ENCODE data around the gene NOS3. TPM values are rescaled to one million over a fixed set of nuclear protein-coding genes. Genes with fewer than 3 reads are reported as not detected.

Gene NOS3
- total RNA-seq (ENCODE audit: low replicate concordance), result 0.21 and 1.7 TPM in 2 replicates
- long read RNA-seq, result 0 reads

DNA sequence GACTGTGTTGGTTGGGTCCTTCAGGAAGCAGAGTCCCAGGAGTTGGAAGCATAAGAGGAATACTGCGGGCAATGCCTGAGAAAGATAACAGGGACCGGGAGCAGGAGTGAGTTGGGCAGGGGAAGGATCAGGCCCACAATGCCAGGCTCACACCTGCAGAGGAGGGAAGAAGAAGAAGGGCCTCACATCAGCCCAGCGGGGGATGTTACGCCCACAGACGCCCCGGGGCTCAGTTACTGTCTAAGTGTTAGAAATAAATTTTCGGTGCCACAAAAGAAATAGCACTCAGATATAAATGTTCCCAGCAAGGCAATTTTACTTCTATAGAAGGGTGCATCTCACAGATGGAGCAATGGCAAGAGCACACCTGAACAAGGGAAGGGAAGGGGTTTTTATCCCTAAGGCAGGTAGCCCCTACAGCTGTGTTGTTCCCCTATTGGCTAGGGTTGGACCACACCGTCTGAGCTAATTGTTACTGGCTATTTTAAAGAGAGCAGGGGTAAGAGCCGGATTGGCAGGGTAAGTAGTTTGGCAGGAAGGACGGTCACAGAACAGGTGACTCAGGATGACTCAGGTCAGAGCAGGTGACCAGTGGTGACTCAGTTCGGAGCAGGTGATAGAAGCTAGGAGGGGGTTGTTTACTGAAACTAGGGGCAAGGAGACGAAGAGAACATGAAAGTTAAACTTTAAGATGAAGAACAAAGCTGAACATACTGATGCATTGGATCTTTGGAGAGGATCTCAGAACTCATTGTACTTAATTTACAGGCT, at the start of gene NOS3:
Gene NOS3, plus strand, starts transcription at position 602 of the 771 bp plus-strand sequence. CDS start 2,787 bp downstream, outside the sequence.
- DNase-seq (ENCODE audit: extremely low spot score, unreplicated experiment), result no peak
- no peak within 1 kb of the TSS for H3K27ac Mint-ChIP-seq
- peaks cover 27% of the 10 kb centered on the region for H3K27me3 Mint-ChIP-seq

DNA sequence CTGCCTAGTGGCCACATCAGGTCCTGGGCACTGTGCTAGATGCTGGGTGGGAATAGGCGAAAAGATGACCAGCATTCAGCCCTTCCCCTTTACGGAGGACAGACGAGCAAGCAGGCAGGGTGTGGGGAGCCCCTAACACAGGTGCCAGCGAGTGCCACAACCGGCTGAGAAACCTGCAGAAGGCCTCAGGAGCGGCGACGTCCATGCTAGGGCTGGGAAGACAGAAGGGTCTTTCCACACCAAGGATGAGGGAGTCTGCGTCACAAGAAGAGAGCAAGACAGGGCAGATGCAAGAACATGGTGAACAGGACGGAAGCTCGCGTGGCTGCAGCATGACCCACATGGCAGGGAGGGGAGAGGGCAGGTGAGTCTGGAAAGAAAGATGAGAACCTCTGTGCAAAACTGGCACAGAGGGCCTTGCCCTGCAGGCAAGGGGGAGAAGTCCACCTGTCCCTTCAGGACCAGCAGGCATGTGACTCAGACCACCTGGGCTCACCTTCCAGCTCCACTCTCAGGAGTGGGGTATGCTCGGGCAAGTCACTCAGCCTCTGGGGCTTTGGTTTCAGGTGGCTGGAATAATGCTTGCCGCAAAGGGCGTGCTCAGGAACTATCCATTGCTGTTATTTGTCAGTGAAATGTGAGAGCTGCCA, 49.3 kb upstream of the NOS3 start:
- no peak overlapping the region for H3K27ac Mint-ChIP-seq
- H3K36me3 Mint-ChIP-seq, result no peaks in the 10 kb centered on the region
- no peak overlapping the region for H3K4me3 Mint-ChIP-seq
- peaks cover 8% of the 10 kb centered on the region for H3K27me3 Mint-ChIP-seq
- TF ChIP-seq, protein P1, sequence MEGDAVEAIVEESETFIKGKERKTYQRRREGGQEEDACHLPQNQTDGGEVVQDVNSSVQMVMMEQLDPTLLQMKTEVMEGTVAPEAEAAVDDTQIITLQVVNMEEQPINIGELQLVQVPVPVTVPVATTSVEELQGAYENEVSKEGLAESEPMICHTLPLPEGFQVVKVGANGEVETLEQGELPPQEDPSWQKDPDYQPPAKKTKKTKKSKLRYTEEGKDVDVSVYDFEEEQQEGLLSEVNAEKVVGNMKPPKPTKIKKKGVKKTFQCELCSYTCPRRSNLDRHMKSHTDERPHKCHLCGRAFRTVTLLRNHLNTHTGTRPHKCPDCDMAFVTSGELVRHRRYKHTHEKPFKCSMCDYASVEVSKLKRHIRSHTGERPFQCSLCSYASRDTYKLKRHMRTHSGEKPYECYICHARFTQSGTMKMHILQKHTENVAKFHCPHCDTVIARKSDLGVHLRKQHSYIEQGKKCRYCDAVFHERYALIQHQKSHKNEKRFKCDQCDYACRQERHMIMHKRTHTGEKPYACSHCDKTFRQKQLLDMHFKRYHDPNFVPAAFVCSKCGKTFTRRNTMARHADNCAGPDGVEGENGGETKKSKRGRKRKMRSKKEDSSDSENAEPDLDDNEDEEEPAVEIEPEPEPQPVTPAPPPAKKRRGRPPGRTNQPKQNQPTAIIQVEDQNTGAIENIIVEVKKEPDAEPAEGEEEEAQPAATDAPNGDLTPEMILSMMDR (conservative IDR thresholded peaks at IDR 0.05), result no peak
- DNase-seq (ENCODE audit: extremely low spot score, unreplicated experiment), result peak; percentile 58
- H3K4me1 Mint-ChIP-seq (ENCODE audit: unreplicated experiment), result peaks cover 15% of the 10 kb centered on the region
- H3K9me3 Mint-ChIP-seq, result no peaks in the 10 kb centered on the region

More for the DNA sequence above, at the start of gene NOS3:
- peaks cover 6% of the 10 kb centered on the region for H3K9me3 Mint-ChIP-seq
- TF ChIP-seq, protein P1 (conservative IDR thresholded peaks at IDR 0.05), result no peak
- no peak within 1 kb of the TSS for H3K4me3 Mint-ChIP-seq
- H3K36me3 Mint-ChIP-seq, result no peaks in the 10 kb centered on the region
- peaks cover 14% of the 10 kb centered on the region for H3K4me1 Mint-ChIP-seq (ENCODE audit: unreplicated experiment)

DNA sequence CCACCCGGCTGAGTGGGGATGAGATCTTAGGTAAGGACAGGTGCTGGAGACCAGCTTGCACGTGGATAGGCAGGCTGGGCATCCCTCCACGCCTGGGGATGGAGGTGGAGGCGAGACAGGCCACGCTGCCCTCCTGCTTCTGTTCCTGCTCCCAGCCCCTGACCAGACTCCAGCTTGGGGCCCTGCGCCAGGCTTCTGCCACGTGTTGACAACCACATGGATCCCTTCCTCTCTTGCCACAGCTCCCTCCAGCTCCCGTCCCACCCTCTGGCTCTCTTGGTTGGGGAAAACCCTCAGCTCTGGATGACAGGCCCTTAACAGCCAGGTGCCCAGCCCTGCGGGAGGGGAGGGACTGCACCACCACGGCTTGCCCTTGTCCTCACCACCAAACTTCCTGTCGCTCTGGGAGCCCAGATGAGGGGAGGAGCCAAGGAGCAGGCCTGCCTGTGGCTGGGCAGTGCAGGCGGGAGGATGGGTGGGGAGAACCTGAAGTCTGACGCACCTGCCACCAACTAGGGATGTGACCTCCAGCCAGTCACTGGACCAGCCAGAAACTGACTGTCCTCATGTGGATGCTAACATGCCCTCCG, 48.7 kb upstream of the NOS3 start:
- H3K4me1 Mint-ChIP-seq (ENCODE audit: unreplicated experiment), result peaks cover 15% of the 10 kb centered on the region
- TF ChIP-seq, protein P1 (conservative IDR thresholded peaks at IDR 0.05), result no peak
- DNase-seq (ENCODE audit: extremely low spot score, unreplicated experiment), result peak; percentile 62
- no peaks in the 10 kb centered on the region for H3K36me3 Mint-ChIP-seq
- H3K9me3 Mint-ChIP-seq, result no peaks in the 10 kb centered on the region
- peaks cover 8% of the 10 kb centered on the region for H3K27me3 Mint-ChIP-seq
- H3K27ac Mint-ChIP-seq, result no peak overlapping the region
- H3K4me3 Mint-ChIP-seq, result no peak overlapping the region

DNA sequence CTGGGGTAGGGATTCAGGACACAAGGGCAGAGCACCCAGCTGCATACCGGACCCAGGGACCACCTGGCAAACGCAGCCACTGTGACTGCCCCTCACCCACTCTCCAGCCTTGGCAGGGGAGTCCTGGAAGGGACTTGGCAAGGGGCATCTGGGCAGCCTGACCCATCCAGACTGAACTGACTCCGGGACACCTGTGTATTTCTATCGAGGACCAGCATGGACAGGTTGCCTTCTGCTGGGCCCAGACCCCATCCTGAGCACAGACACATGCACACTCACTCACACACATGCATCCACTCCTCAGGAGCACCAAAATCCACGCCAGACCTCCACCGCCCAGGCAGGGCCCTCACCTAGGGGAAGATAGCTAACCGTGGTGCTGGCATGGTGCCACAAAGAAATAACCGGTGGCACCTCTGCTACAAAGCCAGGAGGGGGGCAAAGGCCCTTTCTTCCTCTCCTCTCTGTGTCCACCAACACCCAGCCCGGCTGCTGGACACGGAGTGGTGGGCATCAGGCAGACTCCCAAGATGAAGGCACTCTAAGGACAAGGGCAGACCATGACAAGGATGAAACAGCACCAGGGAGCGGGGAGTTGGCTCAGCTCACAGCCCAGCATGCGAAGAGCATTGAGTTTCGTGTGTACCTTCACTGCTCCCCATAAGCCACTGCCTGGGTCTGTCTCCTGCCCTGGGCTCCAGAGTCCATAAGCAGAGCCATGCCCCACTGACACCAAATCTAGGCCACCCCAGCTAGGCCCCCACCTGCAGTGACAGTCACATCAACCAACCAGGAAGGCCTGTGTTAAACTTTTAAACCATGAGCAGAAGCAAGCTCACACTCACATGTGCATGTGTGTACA, 48.0 kb upstream of the NOS3 start:
- no peaks in the 10 kb centered on the region for H3K36me3 Mint-ChIP-seq

More for the DNA sequence above, 48.0 kb upstream of the NOS3 start:
- Mint-ChIP-seq H3K27me3 (peaks cover 8% of the 10 kb centered on the region), H3K4me1 (ENCODE audit: unreplicated experiment) (peaks cover 15% of the 10 kb centered on the region), H3K27ac (no peak overlapping the region), H3K4me3 (no peak overlapping the region), H3K9me3 (no peaks in the 10 kb centered on the region)
- peak; percentile 57 for DNase-seq (ENCODE audit: extremely low spot score, unreplicated experiment)
- TF ChIP-seq, protein P1 (conservative IDR thresholded peaks at IDR 0.05), result no peak

Data from type B pancreatic cell (in vitro differentiated cells).